Measurements from ENCODE around the gene GINS1. TPM values are rescaled to one million over a fixed set of nuclear protein-coding genes. Genes with fewer than 3 reads are reported as not detected.

Gene GINS1
- total and polyA plus RNA-seq, 2 of the 13 experiments (the other 11 are each of a cell fraction or from before 2014, with no cell fraction given), result 14.6 to 59.9 TPM

DNA sequence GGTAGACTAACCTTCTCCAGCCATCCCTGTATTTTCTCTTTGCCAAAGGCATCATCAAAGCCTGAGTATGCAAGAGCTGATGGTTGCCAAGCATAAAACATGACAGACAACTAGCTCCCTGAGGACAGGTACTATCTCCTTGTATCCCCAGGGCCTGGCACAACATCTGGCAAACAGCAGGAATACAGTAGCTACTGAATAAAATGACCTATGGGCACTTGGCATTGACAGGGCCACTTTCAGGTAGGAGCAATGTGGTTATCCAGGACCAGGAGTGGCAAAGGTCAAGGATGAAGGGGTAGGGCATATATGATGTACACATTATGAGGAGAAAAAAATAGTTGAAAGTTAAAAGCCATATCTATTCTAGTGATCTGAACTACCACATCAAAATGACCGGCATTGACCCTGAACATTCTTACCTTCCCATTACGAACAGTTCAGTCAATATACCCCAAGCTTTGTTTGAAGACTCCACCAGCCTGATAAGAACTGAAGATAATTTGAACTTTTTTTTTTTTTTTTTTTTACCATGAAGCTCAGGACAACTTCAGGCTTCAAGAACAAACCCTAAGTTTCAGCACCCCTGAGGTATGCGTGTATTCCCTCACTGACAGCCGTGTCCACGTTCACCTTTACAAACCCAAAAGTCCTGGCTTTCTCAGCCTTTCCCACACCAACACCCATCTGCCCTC is 29.1 kb upstream of the GINS1 start (continued):
- TF ChIP-seq, protein P1, sequence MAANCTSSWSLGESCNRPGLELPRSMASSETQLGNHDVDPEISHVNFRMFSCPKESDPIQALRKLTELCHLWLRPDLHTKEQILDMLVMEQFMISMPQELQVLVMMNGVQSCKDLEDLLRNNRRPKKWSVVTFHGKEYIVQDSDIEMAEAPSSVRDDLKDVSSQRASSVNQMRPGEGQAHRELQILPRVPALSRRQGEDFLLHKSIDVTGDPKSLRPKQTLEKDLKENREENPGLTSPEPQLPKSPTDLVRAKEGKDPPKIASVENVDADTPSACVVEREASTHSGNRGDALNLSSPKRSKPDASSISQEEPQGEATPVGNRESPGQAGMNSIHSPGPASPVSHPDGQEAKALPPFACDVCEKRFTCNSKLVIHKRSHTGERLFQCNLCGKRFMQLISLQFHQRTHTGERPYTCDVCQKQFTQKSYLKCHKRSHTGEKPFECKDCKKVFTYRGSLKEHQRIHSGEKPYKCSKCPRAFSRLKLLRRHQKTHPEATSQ (CRISPR knock-in tag; IDR thresholded peaks at IDR 0.05; ENCODE audit: borderline replicate concordance), result no peak
- TF ChIP-seq THAP11 (CRISPR knock-in tag; IDR thresholded peaks at IDR 0.05), result peak; percentile 38; the same call in 1 of the 2 replicates
- no peak for TF ChIP-seq NAIF1 (CRISPR knock-in tag; IDR thresholded peaks at IDR 0.05; ENCODE audit: borderline replicate concordance)
- TF ChIP-seq KAT7 (CRISPR knock-in tag; IDR thresholded peaks at IDR 0.05; ENCODE audit: borderline replicate concordance), result peak; percentile 59; the same call in 1 of the 2 replicates
- peak; percentile 100 for TF ChIP-seq NR2F6 (IDR thresholded peaks at IDR 0.05)
- TF ChIP-seq NR2F6 (CRISPR knock-in tag; IDR thresholded peaks at IDR 0.05), result peak; percentile 100
- TF ChIP-seq ZBTB20 (CRISPR knock-in tag; IDR thresholded peaks at IDR 0.05; ENCODE audit: borderline replicate concordance, low read depth), result peak; percentile 94
- TF ChIP-seq ZNF644 (CRISPR knock-in tag; IDR thresholded peaks at IDR 0.05; ENCODE audit: low read depth), result 0 out of 2 replicates have a peak, but pooled peaks have one; percentile 18
- TF ChIP-seq ZNF781 (CRISPR knock-in tag; IDR thresholded peaks at IDR 0.05; ENCODE audit: borderline replicate concordance, not compliant biosample characterization), result no peak
- TF ChIP-seq ZFP36L1 (CRISPR knock-in tag; IDR thresholded peaks at IDR 0.05), result no peak
- peak; percentile 99 for TF ChIP-seq GATA4 (IDR thresholded peaks at IDR 0.05; ENCODE audit: borderline replicate concordance, low read depth)
- TF ChIP-seq ZNF577 (CRISPR knock-in tag; IDR thresholded peaks at IDR 0.05; ENCODE audit: borderline replicate concordance, low read depth), result no peak
- TF ChIP-seq LBX2 (CRISPR knock-in tag; IDR thresholded peaks at IDR 0.05; ENCODE audit: borderline replicate concordance), result no peak
- TF ChIP-seq NCOR1 (IDR thresholded peaks at IDR 0.05; ENCODE audit: borderline replicate concordance, low read length), result peak; percentile 94; the same call in 1 of the 2 replicates
- no peak for TF ChIP-seq ZBTB21 (CRISPR knock-in tag; IDR thresholded peaks at IDR 0.05)
- no peak for TF ChIP-seq ELF1 (CRISPR knock-in tag; IDR thresholded peaks at IDR 0.05)
- no peak for TF ChIP-seq ATF7-NPFF (CRISPR knock-in tag; IDR thresholded peaks at IDR 0.05; ENCODE audit: low read depth)
- no peak for TF ChIP-seq MBNL3 (CRISPR knock-in tag; conservative IDR thresholded peaks at IDR 0.05)
- TF ChIP-seq, protein P2, sequence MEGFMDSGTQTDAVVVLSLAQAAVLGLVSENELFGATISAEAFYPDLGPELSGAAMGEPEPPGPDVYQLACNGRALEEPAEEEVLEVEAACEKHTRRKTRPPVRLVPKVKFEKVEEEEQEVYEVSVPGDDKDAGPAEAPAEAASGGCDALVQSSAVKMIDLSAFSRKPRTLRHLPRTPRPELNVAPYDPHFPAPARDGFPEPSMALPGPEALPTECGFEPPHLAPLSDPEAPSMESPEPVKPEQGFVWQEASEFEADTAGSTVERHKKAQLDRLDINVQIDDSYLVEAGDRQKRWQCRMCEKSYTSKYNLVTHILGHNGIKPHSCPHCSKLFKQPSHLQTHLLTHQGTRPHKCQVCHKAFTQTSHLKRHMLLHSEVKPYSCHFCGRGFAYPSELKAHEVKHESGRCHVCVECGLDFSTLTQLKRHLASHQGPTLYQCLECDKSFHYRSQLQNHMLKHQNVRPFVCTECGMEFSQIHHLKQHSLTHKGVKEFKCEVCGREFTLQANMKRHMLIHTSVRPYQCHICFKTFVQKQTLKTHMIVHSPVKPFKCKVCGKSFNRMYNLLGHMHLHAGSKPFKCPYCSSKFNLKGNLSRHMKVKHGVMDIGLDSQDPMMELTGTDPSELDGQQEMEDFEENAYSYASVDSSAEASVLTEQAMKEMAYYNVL (CRISPR knock-in tag; IDR thresholded peaks at IDR 0.05; ENCODE audit: borderline replicate concordance), result no peak
- TF ChIP-seq, protein P3, sequence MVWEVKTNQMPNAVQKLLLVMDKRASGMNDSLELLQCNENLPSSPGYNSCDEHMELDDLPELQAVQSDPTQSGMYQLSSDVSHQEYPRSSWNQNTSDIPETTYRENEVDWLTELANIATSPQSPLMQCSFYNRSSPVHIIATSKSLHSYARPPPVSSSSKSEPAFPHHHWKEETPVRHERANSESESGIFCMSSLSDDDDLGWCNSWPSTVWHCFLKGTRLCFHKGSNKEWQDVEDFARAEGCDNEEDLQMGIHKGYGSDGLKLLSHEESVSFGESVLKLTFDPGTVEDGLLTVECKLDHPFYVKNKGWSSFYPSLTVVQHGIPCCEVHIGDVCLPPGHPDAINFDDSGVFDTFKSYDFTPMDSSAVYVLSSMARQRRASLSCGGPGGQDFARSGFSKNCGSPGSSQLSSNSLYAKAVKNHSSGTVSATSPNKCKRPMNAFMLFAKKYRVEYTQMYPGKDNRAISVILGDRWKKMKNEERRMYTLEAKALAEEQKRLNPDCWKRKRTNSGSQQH (CRISPR knock-in tag; IDR thresholded peaks at IDR 0.05; ENCODE audit: low read depth), result peak; percentile 59; the same call in 1 of the 2 replicates
- no peak; the same call in 1 of the 2 replicates for TF ChIP-seq JUNB (CRISPR knock-in tag; IDR thresholded peaks at IDR 0.05; ENCODE audit: borderline replicate concordance)
- TF ChIP-seq ZBTB10 (CRISPR knock-in tag; IDR thresholded peaks at IDR 0.05; ENCODE audit: borderline replicate concordance), result no peak

Data from HepG2 (cell line).